SIG-M5 (cell line): Measurements from ENCODE around the gene THAP7.

Source experiments
- DNase-seq: peaks from one replicate; lab custom pipeline; 2025; lab: John Stamatoyannopoulos, UW

THAP7 gene

GRCh38 chr22:20964090-20964798 lies 37.7 kb downstream of the THAP7 start:
- no peak for DNase-seq

- DNase-seq = no peak
Observed at GRCh38 chr22:20963201-20964052, 38.5 kb downstream of the THAP7 start.

GRCh38 chr22:20962491-20962945 lies 39.4 kb downstream of the THAP7 start:
- DNase-seq = no peak

GRCh38 chr22:20960609-20961008 lies 41.3 kb downstream of the THAP7 start:
- no peak for DNase-seq

- no peak for DNase-seq
Observed at GRCh38 chr22:20959578-20960461, 42.1 kb downstream of the THAP7 start.

GRCh38 chr22:20957683-20958431 lies 44.1 kb downstream of the THAP7 start:
- no peak for DNase-seq

GRCh38 chr22:20957102-20957682 lies 44.7 kb downstream of the THAP7 start:
- DNase-seq = no peak

GRCh38 chr22:20956258-20957101 lies 45.4 kb downstream of the THAP7 start:
- no peak for DNase-seq

GRCh38 chr22:20955548-20955947 lies 46.4 kb downstream of the THAP7 start:
- no peak for DNase-seq

GRCh38 chr22:20953668-20954500 lies 48.0 kb downstream of the THAP7 start:
- peak; percentile 52 for DNase-seq

GRCh38 chr22:20953342-20953608 lies 48.6 kb downstream of the THAP7 start:
- DNase-seq = no peak

- no peak for DNase-seq
Observed at GRCh38 chr22:20952544-20953341, 49.2 kb downstream of the THAP7 start.

- DNase-seq = no peak
Observed at GRCh38 chr22:20951932-20952380, 50.0 kb downstream of the THAP7 start.

- DNase-seq = no peak
Observed at GRCh38 chr22:20951151-20951931, 50.6 kb downstream of the THAP7 start.

GRCh38 chr22:20949698-20950183 lies 52.2 kb downstream of the THAP7 start:
- no peak for DNase-seq
